Measurements from ENCODE around the gene TRIP6. TPM values are rescaled to one million over a fixed set of nuclear protein-coding genes. Genes with fewer than 3 reads are reported as not detected.

The TRIP6 gene
- total and polyA plus RNA-seq, 2 experiments from 2014 or later: 44.6 to 112 TPM

- no peak for TF ChIP-seq ZNF462 (CRISPR knock-in tag; IDR thresholded peaks at IDR 0.05)
- TF ChIP-seq NANOG (IDR thresholded peaks at IDR 0.05; ENCODE audit: borderline replicate concordance): no peak; the same call in none of the 2 replicates
- no peak for TF ChIP-seq EZH2 (IDR thresholded peaks at IDR 0.05; ENCODE audit: low read depth, unreplicated experiment)
- peak; percentile 77 for TF ChIP-seq POLR2AphosphoS5 (IDR thresholded peaks at IDR 0.05; ENCODE audit: low read depth)
- no peak for TF ChIP-seq JUNB (IDR thresholded peaks at IDR 0.05; ENCODE audit: unreplicated experiment)
These were observed 31.0 kb upstream of the TRIP6 start (continued) for GRCh38 chr7:100835903-100836811.

DNA sequence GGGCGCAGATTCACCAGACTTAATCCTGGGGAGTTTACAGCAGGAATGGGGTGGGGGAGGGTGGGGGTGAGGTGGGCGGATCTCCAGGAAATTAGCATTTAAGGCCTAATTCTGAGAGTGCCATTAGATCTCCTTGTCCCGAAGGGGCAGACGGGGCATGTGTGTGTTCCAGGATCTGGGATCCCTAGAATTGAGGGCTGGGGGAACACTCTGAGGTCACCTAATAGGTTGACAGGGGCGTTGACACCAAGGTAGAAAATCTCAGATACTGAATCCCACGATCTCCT is 30.4 kb upstream of the TRIP6 start:
- ATAC-seq (no peak), DNase-seq (ENCODE audit: low spot score) (no peak)
- H3K4me3 Mint-ChIP-seq: peak overlapping the region; percentile 76
- peaks cover 8% of the 10 kb centered on the region; the same call in 1 of the 2 replicates for H3K79me2 ChIP-seq (replicated peaks; ENCODE audit: insufficient read depth)
- H3K4me2 ChIP-seq: peak overlapping the region; percentile 88
- peaks cover 17% of the 10 kb centered on the region for H3K4me1 ChIP-seq (ENCODE audit: insufficient read depth)
- TF ChIP-seq ZNF114 (CRISPR knock-in tag; IDR thresholded peaks at IDR 0.05) (no peak), POLR2AphosphoS5 (IDR thresholded peaks at IDR 0.05; ENCODE audit: low read depth) (peak; percentile 60), NANOG (IDR thresholded peaks at IDR 0.05; ENCODE audit: borderline replicate concordance) (0 out of 2 replicates have a peak, but pooled peaks have one; percentile 45)
- peak overlapping the region; percentile 98 for H3K27ac Mint-ChIP-seq
- peaks cover 15% of the 10 kb centered on the region for H3K36me3 Mint-ChIP-seq (ENCODE audit: low read depth)
- H3K9me3 Mint-ChIP-seq: peaks cover 2% of the 10 kb centered on the region; the same call in 1 of the 3 replicates
- no peaks in the 10 kb centered on the region for H3K9me2 ChIP-seq (ENCODE audit: insufficient read depth)
- peaks cover 28% of the 10 kb centered on the region for H3K27me3 Mint-ChIP-seq (ENCODE audit: insufficient read depth, low read depth, poor library complexity)
- no peak overlapping the region for H2AFZ ChIP-seq
- H3K4me1 Mint-ChIP-seq: peaks cover 24% of the 10 kb centered on the region
- peak overlapping the region; percentile 100 for H3K27ac ChIP-seq (ENCODE audit: low read depth)
- no peaks in the 10 kb centered on the region for H4K20me1 ChIP-seq (replicated peaks; ENCODE audit: insufficient read depth)
- peaks cover 15% of the 10 kb centered on the region for H3F3A ChIP-seq (replicated peaks; ENCODE audit: low read depth)
- no peaks in the 10 kb centered on the region for H3K27me3 ChIP-seq (ENCODE audit: insufficient read depth)
- H3K36me3 ChIP-seq (ENCODE audit: insufficient read depth): no peaks in the 10 kb centered on the region
- peak overlapping the region; percentile 61 for H3K4me3 ChIP-seq

All from GM23338 (cell line).